GM23338 (cell line): ENCODE results near the gene L3MBTL1.
"Not testable (repeated sequence)": the region's sequence is repeated elsewhere in the genome, so short reads cannot be mapped to it uniquely, and the experiment has no call there.

ENCODE experiments used
- CREB1 ChIP-seq: fragments of 250-450 bp; sonication (Bioruptor Pico); IDR thresholded peaks from 2 replicates; pipeline ENCODE4 v1.5.0; 2020; ENCODE audit warnings: low read depth, mild to moderate bottlenecking, moderate library complexity
- CTCF ChIP-seq, 2 experiments: fragments of 200-600 bp in 1 of 2; sonication (generic) in 1 of 2; conservative IDR thresholded peaks; 2 replicates each; pipeline versions ENCODE4 v1.5.1 to v1.6.1; 2016 to 2017; ENCODE audit warnings: antibody characterized with exemption in 2 of 2, low read depth in 2 of 2, mild to moderate bottlenecking in 2 of 2, moderate library complexity in 1 of 2
- ETS1 ChIP-seq: IDR thresholded peaks from 2 replicates; pipeline ENCODE4 v1.6.1; 2016; ENCODE audit warnings: antibody characterized with exemption
- EZH2 ChIP-seq: fragments of 200-600 bp; sonication (generic); IDR thresholded peaks from one replicate; pipeline ENCODE4 v1.8.0; 2017; ENCODE audit warnings: antibody characterized with exemption, mild to moderate bottlenecking, low read depth; ENCODE audit not compliant: unreplicated experiment
- EZH2phosphoT487 ChIP-seq: fragments of 200-600 bp; sonication (generic); IDR thresholded peaks from one replicate; pipeline ENCODE4 v1.8.1; 2018; ENCODE audit warnings: antibody characterized with exemption; ENCODE audit not compliant: unreplicated experiment
- NANOG ChIP-seq: IDR thresholded peaks from 2 replicates; pipeline ENCODE4 v1.6.1; 2016; ENCODE audit warnings: antibody characterized with exemption, borderline replicate concordance
- POLR2AphosphoS5 ChIP-seq: IDR thresholded peaks from 2 replicates; pipeline ENCODE4 v1.6.1; 2016; ENCODE audit warnings: antibody characterized with exemption, low read depth
- REST ChIP-seq: IDR thresholded peaks from one replicate; pipeline ENCODE4 v1.6.1; 2018; ENCODE audit warnings: antibody characterized with exemption; ENCODE audit not compliant: unreplicated experiment
- ZNF114 ChIP-seq: fragments of 250-450 bp; sonication (Bioruptor Pico); IDR thresholded peaks from 2 replicates; pipeline ENCODE4 v1.5.0; 2020; ENCODE audit warnings: mild to moderate bottlenecking, moderate library complexity
- ZNF331 ChIP-seq: fragments of 250-450 bp; sonication (Bioruptor Pico); IDR thresholded peaks from 2 replicates; pipeline ENCODE4 v1.5.0; 2020; ENCODE audit warnings: low read depth, mild to moderate bottlenecking, moderate library complexity

- TF ChIP-seq CTCF (conservative IDR thresholded peaks at IDR 0.05; ENCODE audit: low read depth in 2 of 2); EZH2phosphoT487; POLR2AphosphoS5; NANOG; ZNF331 (CRISPR knock-in tag); REST; ETS1; EZH2; ZNF114 (CRISPR knock-in tag); CREB1 (CRISPR knock-in tag): not testable (repeated sequence)
Measured at GRCh38 chr20:43502021-43502420, 5.5 kb upstream of the L3MBTL1 start.
